Osteocyte (in vitro differentiated cells): ENCODE measurements around the gene DIP2C. TPM values are rescaled to one million over a fixed set of nuclear protein-coding genes. Genes with fewer than 3 reads are reported as not detected.

Source experiments
- DNase-seq: peaks from one replicate; pipeline ENCODE4 v3.0.0; 2021; ENCODE audit warnings: mixed read lengths; ENCODE audit not compliant: unreplicated experiment; ENCODE audit errors: extremely low spot score
- H3K27ac Mint-ChIP-seq: one replicate; pipeline ENCODE4 v1.8.0; 2021; ENCODE audit warnings: mild to moderate bottlenecking, mixed read lengths; ENCODE audit not compliant: unreplicated experiment
- H3K27me3 Mint-ChIP-seq: one replicate; pipeline ENCODE4 v1.8.0; 2021; ENCODE audit warnings: mixed read lengths; ENCODE audit not compliant: unreplicated experiment
- H3K36me3 Mint-ChIP-seq: one replicate; pipeline ENCODE4 v1.8.0; 2021; ENCODE audit warnings: mixed read lengths; ENCODE audit not compliant: unreplicated experiment
- H3K4me1 Mint-ChIP-seq: one replicate; pipeline ENCODE4 v1.8.0; 2021; ENCODE audit warnings: mixed read lengths; ENCODE audit not compliant: unreplicated experiment
- H3K4me3 Mint-ChIP-seq: one replicate; pipeline ENCODE4 v1.8.0; 2021; ENCODE audit warnings: mild to moderate bottlenecking, moderate library complexity, mixed read lengths; ENCODE audit not compliant: unreplicated experiment
- H3K9me3 Mint-ChIP-seq: one replicate; pipeline ENCODE4 v1.8.0; 2021; ENCODE audit warnings: mixed read lengths; ENCODE audit not compliant: unreplicated experiment
- total RNA-seq: library from RNA; stranded (reverse); gene quantifications from 2 replicates; pipeline ENCODE4 v1.2.1, GENCODE V29; 2021
- TF ChIP-seq, protein P1 (sequence below): fragments of 200-600 bp; sonication (generic); IDR thresholded peaks from 2 replicates; pipeline ENCODE4 v1.5.0; 2021; ENCODE audit warnings: antibody characterized with exemption, mild to moderate bottlenecking, moderate library complexity

The DIP2C gene
- total RNA-seq, 1 donor from 2014 or later = 36.8 TPM

DNA sequence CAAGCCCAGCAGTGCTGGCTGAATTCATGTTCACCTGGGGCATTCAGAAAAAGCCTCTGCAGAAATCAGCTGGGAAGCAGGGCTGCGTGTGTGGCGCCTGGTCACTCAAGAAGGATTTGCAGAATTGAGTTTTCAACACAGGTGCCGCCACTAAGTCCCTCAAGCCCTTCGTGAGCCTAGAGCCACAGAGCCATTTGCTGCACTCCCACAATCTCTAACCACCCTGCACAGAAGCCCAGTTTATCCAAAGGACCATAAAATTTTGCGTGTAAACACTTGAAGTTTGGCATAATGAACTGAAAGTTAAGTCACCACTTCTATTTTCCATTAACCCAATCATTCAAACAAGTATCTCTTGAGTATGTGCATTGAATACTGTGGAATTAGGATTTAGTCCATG, 136.2 kb downstream of the DIP2C start:
- Mint-ChIP-seq H3K9me3 (no peaks in the 10 kb centered on the region), H3K4me1 (peaks cover 11% of the 10 kb centered on the region), H3K4me3 (no peak overlapping the region), H3K36me3 (no peaks in the 10 kb centered on the region), H3K27me3 (no peaks in the 10 kb centered on the region), H3K27ac (no peak overlapping the region)
- TF ChIP-seq, protein P1, sequence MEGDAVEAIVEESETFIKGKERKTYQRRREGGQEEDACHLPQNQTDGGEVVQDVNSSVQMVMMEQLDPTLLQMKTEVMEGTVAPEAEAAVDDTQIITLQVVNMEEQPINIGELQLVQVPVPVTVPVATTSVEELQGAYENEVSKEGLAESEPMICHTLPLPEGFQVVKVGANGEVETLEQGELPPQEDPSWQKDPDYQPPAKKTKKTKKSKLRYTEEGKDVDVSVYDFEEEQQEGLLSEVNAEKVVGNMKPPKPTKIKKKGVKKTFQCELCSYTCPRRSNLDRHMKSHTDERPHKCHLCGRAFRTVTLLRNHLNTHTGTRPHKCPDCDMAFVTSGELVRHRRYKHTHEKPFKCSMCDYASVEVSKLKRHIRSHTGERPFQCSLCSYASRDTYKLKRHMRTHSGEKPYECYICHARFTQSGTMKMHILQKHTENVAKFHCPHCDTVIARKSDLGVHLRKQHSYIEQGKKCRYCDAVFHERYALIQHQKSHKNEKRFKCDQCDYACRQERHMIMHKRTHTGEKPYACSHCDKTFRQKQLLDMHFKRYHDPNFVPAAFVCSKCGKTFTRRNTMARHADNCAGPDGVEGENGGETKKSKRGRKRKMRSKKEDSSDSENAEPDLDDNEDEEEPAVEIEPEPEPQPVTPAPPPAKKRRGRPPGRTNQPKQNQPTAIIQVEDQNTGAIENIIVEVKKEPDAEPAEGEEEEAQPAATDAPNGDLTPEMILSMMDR = no peak
- DNase-seq = no peak

DNA sequence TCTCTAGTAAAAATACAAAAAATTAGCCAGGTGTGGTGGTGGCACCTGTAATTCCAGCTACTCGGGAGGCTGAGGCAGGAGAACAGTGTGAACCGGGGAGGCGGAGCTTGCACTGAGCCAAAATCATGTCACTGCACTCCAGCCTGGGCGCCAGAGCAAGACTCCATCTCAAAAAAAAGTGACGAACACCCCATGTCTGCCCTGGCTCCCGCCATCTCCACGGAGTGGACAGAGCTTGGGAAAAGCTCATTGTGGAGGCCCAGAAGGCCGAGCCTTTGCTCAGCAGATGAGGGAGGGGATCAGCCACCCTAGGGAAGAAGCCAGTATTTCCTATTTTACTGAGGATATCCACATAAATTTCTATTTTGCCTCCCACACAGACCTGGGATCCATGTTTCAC, 136.8 kb downstream of the DIP2C start:
- peaks cover 13% of the 10 kb centered on the region for H3K4me1 Mint-ChIP-seq
- H3K27me3 Mint-ChIP-seq = no peaks in the 10 kb centered on the region
- H3K36me3 Mint-ChIP-seq = no peaks in the 10 kb centered on the region
- no peak overlapping the region for H3K27ac Mint-ChIP-seq
- H3K4me3 Mint-ChIP-seq = no peak overlapping the region
- H3K9me3 Mint-ChIP-seq = no peaks in the 10 kb centered on the region
- TF ChIP-seq, protein P1 = no peak
- DNase-seq = no peak

DNA sequence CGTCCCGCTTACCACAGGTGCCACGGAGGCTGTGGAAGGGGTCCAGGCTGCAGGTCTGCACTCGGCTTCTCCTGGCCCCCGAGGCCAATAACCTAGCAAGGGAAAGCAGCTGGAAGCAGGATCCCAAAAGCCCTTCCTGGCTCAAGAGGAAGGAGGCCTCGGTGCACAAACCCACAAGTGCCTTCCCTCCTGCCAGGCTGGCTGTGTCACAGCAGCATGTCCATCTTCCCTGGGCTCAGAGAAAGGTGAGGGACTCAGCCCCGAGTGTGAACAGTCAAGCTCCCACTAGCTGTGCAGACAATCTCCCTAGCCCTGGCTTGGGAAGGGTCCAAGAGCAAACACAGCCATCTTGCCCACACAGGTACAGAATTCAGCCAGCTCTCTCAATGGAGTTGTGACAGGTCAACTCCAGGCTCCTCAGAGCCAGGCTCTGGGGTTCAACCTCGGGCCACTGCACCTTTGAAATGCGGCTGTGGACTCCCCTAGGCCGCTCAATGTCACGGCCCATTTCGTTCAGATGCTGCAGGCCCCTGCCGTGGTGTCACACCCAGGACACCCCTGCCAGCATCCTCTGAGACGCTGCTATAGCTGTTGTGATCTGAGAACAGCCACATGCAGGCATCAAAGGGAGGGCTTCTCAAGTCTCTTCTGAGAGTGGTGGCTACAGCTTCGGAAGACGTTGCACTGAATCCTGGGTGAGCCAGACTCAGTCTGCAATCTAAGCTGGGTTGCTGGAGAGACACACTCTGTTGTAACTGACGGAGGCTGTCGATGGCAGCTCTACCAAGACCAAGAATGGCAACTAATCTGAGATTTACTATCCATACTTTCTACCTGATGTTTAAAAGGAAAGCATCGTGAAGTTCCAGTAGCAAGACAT, 137.9 kb downstream of the DIP2C start:
- Mint-ChIP-seq H3K36me3 (no peaks in the 10 kb centered on the region), H3K4me3 (no peak overlapping the region), H3K27me3 (no peaks in the 10 kb centered on the region), H3K27ac (no peak overlapping the region), H3K9me3 (no peaks in the 10 kb centered on the region), H3K4me1 (peaks cover 17% of the 10 kb centered on the region)
- DNase-seq = no peak
- TF ChIP-seq, protein P1 = no peak

DNA sequence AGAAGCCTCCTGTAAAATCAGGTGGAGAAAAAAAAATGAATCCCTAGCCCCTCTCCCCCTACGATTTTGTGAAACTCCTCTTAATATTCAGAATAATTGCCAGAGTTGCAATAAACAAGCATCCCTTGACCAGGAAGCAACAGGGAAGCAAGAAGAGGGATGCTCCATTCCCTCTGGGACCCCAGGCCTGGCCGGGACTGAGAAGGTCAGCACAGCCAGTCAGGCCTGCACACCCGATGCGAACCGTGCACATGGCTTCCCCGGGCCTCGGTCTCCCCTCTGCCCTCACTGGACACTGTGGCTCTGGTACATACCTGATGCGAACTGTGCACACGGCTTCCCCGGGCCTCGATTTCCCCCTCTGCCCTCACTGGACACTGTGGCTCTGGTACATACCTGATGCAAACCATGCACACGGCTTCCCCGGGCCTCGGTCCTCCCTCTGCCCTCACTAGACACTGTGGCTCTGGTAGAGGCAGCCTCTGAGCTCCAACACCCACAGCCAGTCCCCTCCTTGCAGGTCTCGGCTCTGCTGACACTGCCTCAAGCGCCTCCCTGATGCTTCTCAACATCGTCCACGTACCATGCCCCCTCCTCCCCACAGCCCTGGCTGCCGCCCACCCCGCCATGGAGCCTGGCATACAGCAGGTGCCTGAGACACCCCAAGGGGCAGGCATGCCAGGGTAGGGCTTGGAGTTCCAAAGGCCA, 138.6 kb downstream of the DIP2C start:
- H3K9me3 Mint-ChIP-seq = no peaks in the 10 kb centered on the region
- peaks cover 13% of the 10 kb centered on the region for H3K4me1 Mint-ChIP-seq
- no peaks in the 10 kb centered on the region for H3K36me3 Mint-ChIP-seq
- TF ChIP-seq, protein P1 = no peak
- no peaks in the 10 kb centered on the region for H3K27me3 Mint-ChIP-seq
- H3K4me3 Mint-ChIP-seq = no peak overlapping the region
- peak overlapping the region; percentile 38 for H3K27ac Mint-ChIP-seq
- no peak for DNase-seq

DNA sequence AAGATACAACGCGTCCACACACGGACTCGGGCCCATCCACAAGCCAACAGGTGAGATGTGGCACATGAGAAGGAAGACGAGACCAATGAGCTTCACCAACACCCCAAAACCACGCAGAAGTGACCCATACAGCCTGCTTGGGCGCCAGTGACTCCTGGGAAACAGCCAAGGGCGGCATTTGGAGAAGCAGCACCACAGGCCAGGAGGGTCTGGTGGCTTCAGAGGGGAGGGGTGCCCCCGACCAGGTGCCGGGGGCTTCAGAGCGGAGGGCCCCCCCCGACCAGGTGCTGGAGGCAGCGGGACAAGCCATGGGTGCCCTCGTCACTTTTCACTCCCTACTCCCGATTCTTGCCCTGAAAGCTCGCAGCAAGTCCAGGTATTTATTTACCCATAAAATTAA, 140.1 kb downstream of the DIP2C start:
- no peak overlapping the region for H3K4me3 Mint-ChIP-seq
- DNase-seq = no peak
- no peaks in the 10 kb centered on the region for H3K9me3 Mint-ChIP-seq
- TF ChIP-seq, protein P1 = no peak
- no peaks in the 10 kb centered on the region for H3K36me3 Mint-ChIP-seq
- H3K27ac Mint-ChIP-seq = no peak overlapping the region
- no peaks in the 10 kb centered on the region for H3K27me3 Mint-ChIP-seq
- H3K4me1 Mint-ChIP-seq = peaks cover 11% of the 10 kb centered on the region
